ENCODE data around the gene SEPHS1.

- TF ChIP-seq EZH2 (IDR thresholded peaks at IDR 0.05; ENCODE audit: borderline replicate concordance, low read length) (no peak), CTCF (conservative IDR thresholded peaks at IDR 0.05 in 1 of 2, IDR thresholded peaks at IDR 0.05 in 1 of 2; ENCODE audit: extremely low read depth in 1 of 2, insufficient read depth in 1 of 2, low read depth in 1 of 2, low read length in 2 of 2) (no peak)
Observed at GRCh38 chr10:13268310-13268709, 79.8 kb downstream of the SEPHS1 start.
